Esophagus (tissue), 2 donors: Measurements from ENCODE around the gene BMF. TPM values are rescaled to one million over a fixed set of nuclear protein-coding genes. Genes with fewer than 3 reads are reported as not detected.

ENCODE experiments used
- H3K27ac ChIP-seq, 2 donors: one replicate each; pipeline ENCODE4 v1.5.1; 2013; ENCODE audit warnings: low read depth in 2 of 2, mild to moderate bottlenecking in 2 of 2, inconsistent platforms in 1 of 2, low read length in 1 of 2, moderate library complexity in 1 of 2
- H3K27me3 ChIP-seq, 2 donors: one replicate each; pipeline ENCODE4 v1.6.1; 2013; ENCODE audit warnings: low read length in 2 of 2, control low read depth in 1 of 2, mild to moderate bottlenecking in 1 of 2; ENCODE audit not compliant: insufficient read depth in 2 of 2, control insufficient read depth in 1 of 2
- H3K36me3 ChIP-seq, 2 donors: one replicate each; pipeline ENCODE4 v1.6.1; 2013; ENCODE audit warnings: low read length in 1 of 2; ENCODE audit not compliant: control insufficient read depth in 2 of 2, insufficient read depth in 2 of 2
- H3K4me1 ChIP-seq, 2 donors: one replicate each; pipeline ENCODE4 v1.6.1; 2013; ENCODE audit warnings: low read length in 1 of 2; ENCODE audit not compliant: control insufficient read depth in 2 of 2, insufficient read depth in 2 of 2
- H3K4me3 ChIP-seq, 2 donors: one replicate each; pipeline ENCODE4 v1.5.1; 2013; ENCODE audit warnings: low read length in 2 of 2, mild to moderate bottlenecking in 2 of 2, low read depth in 1 of 2, moderate library complexity in 1 of 2
- H3K9me3 ChIP-seq, 2 donors: one replicate each; pipeline ENCODE4 v1.6.1; 2013; ENCODE audit warnings: mild to moderate bottlenecking in 2 of 2, low read depth in 1 of 2, low read length in 1 of 2, moderate library complexity in 1 of 2; ENCODE audit not compliant: control insufficient read depth in 2 of 2, insufficient read depth in 1 of 2
- WGBS, 2 donors: extraction: QIAGEN DNeasy Blood & Tissue Kit; methylation state at CpG; one replicate each; pipeline ENCODE4 v1.1.7; 2013; 5-methylcytosine and 5-hydroxymethylcytosine counted together
- polyA plus RNA-seq, 2 donors: library from polyadenylated mRNA; stranded (reverse); fragments of 200-250 nt; gene quantifications; one replicate each; pipeline ENCODE4 v1.2.3, GENCODE V29; 2013
- donor health status: healthy with polysubstance abuse.
- donor health status: Bipolar disorder and iron deficiency.

Gene BMF
- polyA plus RNA-seq, 2 donors: 1.0 to 1.2 TPM

- Histone ChIP-seq H3K36me3 (no peaks in the 10 kb centered on the region), H3K9me3 (no peaks in the 10 kb centered on the region), H3K4me1 (peaks cover 3 to 12% of the 10 kb centered on the region in 2 donors), H3K27me3 (no peaks in the 10 kb centered on the region), H3K4me3 (no peak overlapping the region), H3K27ac (no peak overlapping the region)
- 91 to 95% methylated on average over 10 of the region's 10 CpGs for WGBS, 2 donors
Measured at GRCh38 chr15:40060236-40060961, 48.3 kb downstream of the BMF start.

- Histone ChIP-seq H3K4me1 (peaks cover 3 to 18% of the 10 kb centered on the region in 2 donors), H3K27me3 (no peaks in the 10 kb centered on the region), H3K4me3 (no peak overlapping the region), H3K36me3 (no peaks in the 10 kb centered on the region), H3K9me3 (no peaks in the 10 kb centered on the region), H3K27ac (no peak overlapping the region)
- 91 to 93% methylated on average over 11 of the region's 11 CpGs for WGBS, 2 donors
Measured at GRCh38 chr15:40059821-40060220, 48.9 kb downstream of the BMF start.

DNA sequence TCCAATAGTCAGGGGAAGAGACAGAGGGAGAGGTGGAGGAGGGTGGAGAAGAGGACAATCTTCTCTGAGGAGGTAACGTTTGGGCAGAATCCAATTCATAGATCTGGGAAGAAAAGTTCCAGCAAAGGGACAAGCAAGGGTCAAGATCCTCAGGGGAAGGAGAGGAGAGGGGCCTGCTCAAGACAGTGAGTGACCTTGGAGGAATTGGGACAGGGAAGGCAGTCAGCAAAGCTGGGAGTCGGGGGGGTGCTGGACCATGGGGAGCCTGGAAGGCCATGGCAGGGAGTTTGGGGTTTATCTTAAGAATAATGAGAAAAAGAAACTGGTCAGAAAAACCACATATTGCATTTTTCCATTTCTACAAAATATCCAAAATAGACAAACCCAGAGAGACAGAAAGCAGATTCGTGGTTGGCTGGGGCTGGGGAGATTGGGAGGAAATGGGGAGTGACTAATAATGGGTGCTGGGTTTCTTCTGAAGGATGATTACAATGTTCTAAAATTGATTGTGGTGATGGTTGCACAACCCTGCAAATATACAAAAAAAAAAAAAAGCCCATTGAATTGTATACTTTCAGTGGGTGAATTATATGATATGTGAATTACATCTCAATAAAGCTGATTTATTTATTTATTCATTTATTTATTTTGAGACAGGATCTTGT, 50.1 kb downstream of the BMF start:
- no peak overlapping the region for H3K4me3 ChIP-seq
- peaks cover 0 to 21% of the 10 kb centered on the region in 2 donors for H3K4me1 ChIP-seq
- H3K9me3 ChIP-seq: no peaks in the 10 kb centered on the region
- H3K27me3 ChIP-seq: no peaks in the 10 kb centered on the region
- WGBS, 2 donors: 83% methylated on average over 3 of the region's 3 CpGs
- H3K27ac ChIP-seq: no peak overlapping the region
- no peaks in the 10 kb centered on the region for H3K36me3 ChIP-seq

DNA sequence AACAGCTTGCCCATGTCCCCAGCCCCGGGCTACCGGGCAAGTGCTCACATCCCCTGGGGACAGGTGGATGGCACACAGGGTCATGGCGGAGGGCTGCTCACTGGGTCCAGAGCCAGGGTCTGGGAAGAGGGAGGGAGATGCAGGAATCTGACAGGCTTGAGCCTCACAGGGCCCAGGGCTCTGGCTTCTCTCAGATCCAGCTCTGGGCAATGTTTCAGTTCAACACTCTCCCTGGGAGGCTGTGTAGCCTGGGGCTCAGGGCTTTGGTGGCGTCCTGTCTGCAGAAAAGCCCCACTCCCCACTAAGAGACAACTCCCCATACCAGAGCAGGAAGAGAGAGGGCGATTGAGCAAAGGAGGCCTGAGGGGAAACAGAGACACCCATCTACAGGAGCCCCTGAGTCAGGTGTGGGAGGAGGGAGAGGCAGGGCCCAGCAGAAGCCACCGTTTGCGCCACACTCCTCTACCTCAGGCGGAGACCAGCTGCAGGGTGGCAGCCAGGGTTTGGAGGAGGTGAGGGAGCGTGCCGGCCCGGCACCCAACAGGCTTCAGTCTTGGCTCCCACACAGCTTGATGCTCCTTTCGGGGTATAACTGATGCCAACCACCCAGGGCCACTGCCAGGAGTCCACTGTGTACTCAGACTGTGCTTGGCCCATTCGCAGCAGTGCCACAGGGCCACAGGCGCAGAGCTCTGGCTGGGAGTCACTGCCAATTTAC, 52.9 kb downstream of the BMF start:
- Histone ChIP-seq H3K4me1 (peaks cover 0 to 15% of the 10 kb centered on the region in 2 donors), H3K27me3 (no peaks in the 10 kb centered on the region), H3K27ac (no peak overlapping the region)

GRCh38 chr15:40054855-40055575, 53.7 kb downstream of the BMF start:
- peaks cover 0 to 15% of the 10 kb centered on the region in 2 donors for H3K4me1 ChIP-seq
- H3K9me3 ChIP-seq: no peaks in the 10 kb centered on the region
- no peaks in the 10 kb centered on the region for H3K27me3 ChIP-seq
- no peak overlapping the region for H3K4me3 ChIP-seq
- WGBS, 2 donors: 37 to 46% methylated on average over 6 of the region's 6 CpGs
- H3K27ac ChIP-seq: no peak overlapping the region
- peaks cover 0 to 3% of the 10 kb centered on the region in 2 donors for H3K36me3 ChIP-seq

More for the DNA sequence above, 52.9 kb downstream of the BMF start:
- no peaks in the 10 kb centered on the region for H3K9me3 ChIP-seq
- 55 to 60% methylated on average over 14 of the region's 14 CpGs for WGBS, 2 donors
- no peak overlapping the region for H3K4me3 ChIP-seq
- H3K36me3 ChIP-seq: peaks cover 0 to 3% of the 10 kb centered on the region in 2 donors

DNA sequence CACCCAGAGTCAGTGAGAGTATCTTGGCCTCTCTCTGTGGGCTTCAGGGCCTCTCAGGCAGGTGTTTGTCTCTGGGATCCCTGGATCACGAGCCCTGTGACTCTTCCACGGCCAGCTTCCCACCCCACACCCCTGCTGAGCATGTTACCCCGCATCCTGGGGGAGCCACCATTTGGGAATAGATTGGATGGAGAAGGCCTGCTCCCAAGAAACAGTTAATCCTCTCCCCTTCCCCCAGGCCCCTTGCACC, 54.1 kb downstream of the BMF start:
- Histone ChIP-seq H3K9me3 (no peaks in the 10 kb centered on the region), H3K36me3 (peaks cover 0 to 3% of the 10 kb centered on the region in 2 donors), H3K27ac (no peak overlapping the region), H3K4me3 (no peak overlapping the region), H3K4me1 (peaks cover 0 to 15% of the 10 kb centered on the region in 2 donors), H3K27me3 (no peaks in the 10 kb centered on the region)
- 84 to 92% methylated on average over 3 of the region's 3 CpGs for WGBS, 2 donors

- WGBS, 2 donors: 79 to 88% methylated on average over 14 of the region's 14 CpGs
- Histone ChIP-seq H3K4me3 (no peak overlapping the region), H3K4me1 (peaks cover 0 to 15% of the 10 kb centered on the region in 2 donors), H3K9me3 (no peaks in the 10 kb centered on the region), H3K27me3 (no peaks in the 10 kb centered on the region), H3K27ac (no peak overlapping the region), H3K36me3 (peaks cover 0 to 3% of the 10 kb centered on the region in 2 donors)
Measured at GRCh38 chr15:40053831-40054604, 54.7 kb downstream of the BMF start.

GRCh38 chr15:40053079-40053830, 55.4 kb downstream of the BMF start:
- no peak overlapping the region for H3K4me3 ChIP-seq
- H3K9me3 ChIP-seq: no peaks in the 10 kb centered on the region
- WGBS, 2 donors: 84 to 85% methylated on average over 12 of the region's 12 CpGs
- H3K36me3 ChIP-seq: peaks cover 0 to 3% of the 10 kb centered on the region in 2 donors
- H3K4me1 ChIP-seq: peaks cover 0 to 15% of the 10 kb centered on the region in 2 donors
- no peaks in the 10 kb centered on the region for H3K27me3 ChIP-seq
- no peak overlapping the region for H3K27ac ChIP-seq
